Activated CD8-positive, alpha-beta memory T cell treated with anti-CD3 and anti-CD28 coated beads, Interleukin-2, amount 50 U/mL, for 4 hours (primary cell): Measurements from ENCODE around the gene ITPKC.
"Not testable (repeated sequence)": the region's sequence is repeated elsewhere in the genome, so short reads cannot be mapped to it uniquely, and the experiment has no call there.

Experiments
- DNase-seq: peaks from one replicate; pipeline ENCODE4 v3.0.0-alpha.2; 2020

ITPKC gene

GRCh38 chr19:40717880-40718773 lies 1.2 kb downstream of the ITPKC start:
- DNase-seq: no peak

GRCh38 chr19:40718774-40719391 lies 2.0 kb downstream of the ITPKC start:
- DNase-seq: no peak

GRCh38 chr19:40719414-40719894 lies 2.5 kb downstream of the ITPKC start:
- no peak for DNase-seq

GRCh38 chr19:40721140-40721486 lies 4.2 kb downstream of the ITPKC start:
- DNase-seq: no peak

- no peak for DNase-seq
Observed at GRCh38 chr19:40721936-40722661, 5.2 kb downstream of the ITPKC start.

- no peak for DNase-seq
Observed at GRCh38 chr19:40723661-40724254, 6.8 kb downstream of the ITPKC start.

GRCh38 chr19:40724315-40724714 lies 7.4 kb downstream of the ITPKC start:
- DNase-seq: no peak

GRCh38 chr19:40724855-40725254 lies 7.9 kb downstream of the ITPKC start:
- no peak for DNase-seq

GRCh38 chr19:40726279-40726678 lies 9.4 kb downstream of the ITPKC start:
- DNase-seq: no peak

GRCh38 chr19:40730065-40730464 lies 13.2 kb downstream of the ITPKC start:
- not testable (repeated sequence) for DNase-seq

GRCh38 chr19:40732304-40732703 lies 15.4 kb downstream of the ITPKC start:
- not testable (repeated sequence) for DNase-seq

- no peak for DNase-seq
Observed at GRCh38 chr19:40733149-40733548, 16.2 kb downstream of the ITPKC start.

- no peak for DNase-seq
Observed at GRCh38 chr19:40735013-40735771, 18.3 kb downstream of the ITPKC start.

- no peak for DNase-seq
Observed at GRCh38 chr19:40736661-40737060, 19.7 kb downstream of the ITPKC start.

- DNase-seq: no peak
Observed at GRCh38 chr19:40737102-40737644, 20.3 kb downstream of the ITPKC start.

- no peak for DNase-seq
Observed at GRCh38 chr19:40739030-40739839, 22.3 kb downstream of the ITPKC start.

- DNase-seq: no peak
Observed at GRCh38 chr19:40739871-40740703, 23.2 kb downstream of the ITPKC start.

- DNase-seq: no peak
Observed at GRCh38 chr19:40740747-40741146, 23.8 kb downstream of the ITPKC start.

GRCh38 chr19:40741527-40742390 lies 24.8 kb downstream of the ITPKC start:
- DNase-seq: no peak
